D341Med (cell line): ENCODE results near the gene CYP19A1.

Experiments used
- DNase-seq: peaks from one replicate; pipeline ENCODE4 v3.0.0; 2012; ENCODE audit warnings: low spot score

The CYP19A1 gene

DNA sequence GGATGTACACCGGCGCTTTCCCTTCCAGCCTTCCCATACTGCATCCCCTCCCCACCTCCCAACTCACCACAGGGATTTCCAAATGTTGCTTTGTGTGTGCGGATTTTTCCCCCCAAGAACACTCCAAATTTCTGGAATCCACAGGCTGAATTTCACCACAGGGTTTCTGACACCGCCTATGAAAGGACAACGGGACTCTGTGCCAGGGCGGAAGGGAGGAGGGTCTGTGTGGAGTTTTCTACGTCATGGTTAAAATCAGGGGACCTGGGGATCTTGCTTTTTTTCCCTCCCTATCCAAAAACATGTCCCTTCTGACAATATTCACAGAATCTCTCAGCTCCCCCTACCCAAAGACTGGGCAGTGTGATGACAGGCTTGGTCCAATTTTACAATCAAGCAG is 14.6 kb downstream of the CYP19A1 start:
- DNase-seq, result no peak

GRCh38 chr15:51322621-51323296 is 15.6 kb downstream of the CYP19A1 start:
- no peak for DNase-seq

DNA sequence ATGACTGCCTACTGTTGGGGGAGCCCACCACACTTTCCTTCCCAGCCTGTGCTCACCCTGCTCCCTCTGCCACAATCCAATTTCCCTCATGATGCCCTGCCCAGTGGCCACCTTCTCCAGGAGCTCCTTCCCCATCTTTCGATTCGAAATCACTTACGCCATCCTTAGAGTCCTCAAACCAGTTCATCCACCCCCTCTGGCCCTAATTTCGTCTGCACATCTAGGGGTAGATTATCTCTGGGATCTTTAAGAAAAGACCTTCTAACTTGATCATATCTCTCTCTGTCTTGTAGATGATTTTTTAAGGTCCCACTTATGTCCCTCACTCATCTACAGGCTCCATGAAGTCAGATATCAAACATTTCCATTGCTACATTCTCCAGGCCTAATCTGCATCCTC is 17.1 kb downstream of the CYP19A1 start:
- no peak for DNase-seq

DNA sequence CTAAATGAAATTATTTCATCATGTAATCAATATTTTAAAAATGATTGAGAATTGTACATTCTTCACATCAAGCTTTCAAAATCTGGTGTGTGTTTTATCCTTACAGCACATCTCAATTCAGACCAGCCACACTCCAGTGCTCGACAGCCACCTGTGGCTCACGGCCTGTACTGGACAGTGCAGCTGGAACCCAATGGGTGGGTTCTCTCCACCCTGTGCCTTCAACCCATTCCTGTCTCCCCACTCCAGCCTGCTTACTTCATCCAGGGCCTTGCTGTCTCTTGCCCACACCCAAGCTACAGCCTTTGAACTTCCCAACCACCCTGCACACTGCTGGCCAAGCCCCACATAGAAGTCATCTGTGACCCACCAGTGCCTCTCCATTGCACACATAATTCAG is 17.6 kb downstream of the CYP19A1 start:
- no peak for DNase-seq

GRCh38 chr15:51319539-51319938 is 18.9 kb downstream of the CYP19A1 start:
- DNase-seq, result no peak

DNA sequence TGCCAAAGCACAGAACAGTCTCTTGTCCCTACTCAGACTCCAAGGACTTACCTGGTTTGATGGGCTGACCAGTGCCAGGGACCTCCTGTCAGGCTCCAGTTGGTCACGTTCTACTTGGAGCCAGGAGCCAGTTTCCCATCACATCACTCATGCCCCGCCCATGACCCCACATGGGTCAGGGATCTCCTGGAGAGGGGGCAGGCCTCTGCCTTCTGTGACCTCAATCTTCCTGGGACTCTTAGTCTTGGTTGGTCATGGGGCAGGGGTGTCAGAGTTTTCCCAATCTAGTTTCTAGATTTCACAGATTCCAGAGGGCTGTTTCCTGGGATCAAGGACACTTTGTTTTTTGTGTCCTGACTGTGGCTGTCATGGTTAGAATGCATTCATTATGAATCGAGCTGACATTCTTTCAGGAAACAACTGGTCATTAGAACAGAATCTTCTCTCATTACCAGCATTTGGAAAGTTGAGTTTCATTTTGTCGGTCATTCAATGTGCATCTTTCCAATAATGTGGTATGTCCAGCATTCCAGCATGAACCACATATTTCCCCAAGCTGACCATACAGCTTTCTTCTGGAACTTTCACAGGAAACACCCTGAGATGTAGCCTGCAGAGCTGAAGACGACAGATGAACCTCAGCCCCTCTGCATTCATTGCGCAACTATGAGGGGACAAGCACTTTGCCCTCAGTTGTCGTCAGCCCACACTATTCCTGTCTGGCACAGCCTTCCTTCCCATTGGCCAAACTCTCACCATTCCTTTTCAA is 19.8 kb downstream of the CYP19A1 start:
- no peak for DNase-seq

- no peak for DNase-seq
Observed at GRCh38 chr15:51316636-51317035, 21.8 kb downstream of the CYP19A1 start.

GRCh38 chr15:51315726-51316125 is 22.7 kb downstream of the CYP19A1 start:
- no peak for DNase-seq

DNA sequence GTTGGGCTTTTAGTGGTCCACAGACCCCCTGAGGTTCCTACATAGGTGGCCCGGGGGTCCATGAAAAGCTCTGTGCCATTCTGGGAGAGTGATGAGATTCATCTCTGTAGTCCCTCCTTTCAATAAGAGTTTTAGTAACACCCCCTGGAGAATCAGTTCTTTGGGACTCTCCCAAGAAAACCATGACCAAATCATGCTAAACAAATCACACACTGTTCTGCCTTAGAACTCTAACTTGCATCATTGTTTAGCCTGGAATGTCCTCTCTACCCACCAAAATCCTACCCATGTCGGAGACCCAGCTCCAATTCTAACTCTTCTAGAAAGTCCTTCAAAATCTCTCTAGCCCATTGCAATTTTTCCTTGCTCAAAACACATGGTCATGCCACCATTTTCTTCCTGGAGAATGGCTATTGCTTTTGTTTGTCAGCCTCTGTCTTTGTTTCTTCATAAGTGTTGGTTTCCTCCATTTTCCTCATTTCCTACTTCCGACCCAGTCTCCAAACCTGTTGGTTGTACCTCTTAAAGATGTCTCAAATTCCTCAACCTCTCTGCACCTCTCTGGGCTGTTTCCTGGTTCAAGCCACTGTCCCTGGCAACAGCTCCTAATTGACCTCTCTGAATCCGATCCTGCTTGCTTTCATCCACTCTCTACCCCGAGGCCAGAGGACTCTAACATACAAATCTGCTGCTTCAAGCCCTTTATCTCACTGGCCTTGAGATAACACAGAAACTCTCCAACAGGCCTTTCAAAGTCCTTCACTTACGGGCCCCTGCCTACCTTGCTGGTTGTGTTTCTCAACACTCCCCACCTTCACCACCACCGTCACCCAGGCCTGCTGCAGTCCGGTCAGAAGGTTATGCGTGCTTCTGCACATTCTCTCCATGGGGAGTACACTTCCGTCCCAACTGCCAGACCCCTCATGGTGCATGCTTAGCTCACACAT is 23.7 kb downstream of the CYP19A1 start:
- no peak for DNase-seq

- DNase-seq, result no peak
Observed at GRCh38 chr15:51313644-51314280, 24.6 kb downstream of the CYP19A1 start.

DNA sequence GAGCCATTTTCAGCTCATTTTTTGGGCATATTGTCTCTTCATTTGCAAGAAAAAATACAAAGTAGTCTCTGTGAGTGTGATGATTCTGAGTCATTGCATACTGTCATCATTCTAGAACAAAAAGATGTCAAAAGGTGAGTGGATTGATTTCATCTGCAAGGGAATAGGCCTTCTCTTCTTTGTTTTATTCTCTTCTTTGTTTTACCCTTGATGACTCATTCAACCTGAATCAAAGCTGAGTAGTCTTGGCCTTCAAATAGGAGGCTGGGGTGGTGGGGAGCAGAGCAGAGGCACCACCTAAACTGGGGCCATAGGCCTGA is 25.4 kb downstream of the CYP19A1 start:
- DNase-seq, result no peak

DNA sequence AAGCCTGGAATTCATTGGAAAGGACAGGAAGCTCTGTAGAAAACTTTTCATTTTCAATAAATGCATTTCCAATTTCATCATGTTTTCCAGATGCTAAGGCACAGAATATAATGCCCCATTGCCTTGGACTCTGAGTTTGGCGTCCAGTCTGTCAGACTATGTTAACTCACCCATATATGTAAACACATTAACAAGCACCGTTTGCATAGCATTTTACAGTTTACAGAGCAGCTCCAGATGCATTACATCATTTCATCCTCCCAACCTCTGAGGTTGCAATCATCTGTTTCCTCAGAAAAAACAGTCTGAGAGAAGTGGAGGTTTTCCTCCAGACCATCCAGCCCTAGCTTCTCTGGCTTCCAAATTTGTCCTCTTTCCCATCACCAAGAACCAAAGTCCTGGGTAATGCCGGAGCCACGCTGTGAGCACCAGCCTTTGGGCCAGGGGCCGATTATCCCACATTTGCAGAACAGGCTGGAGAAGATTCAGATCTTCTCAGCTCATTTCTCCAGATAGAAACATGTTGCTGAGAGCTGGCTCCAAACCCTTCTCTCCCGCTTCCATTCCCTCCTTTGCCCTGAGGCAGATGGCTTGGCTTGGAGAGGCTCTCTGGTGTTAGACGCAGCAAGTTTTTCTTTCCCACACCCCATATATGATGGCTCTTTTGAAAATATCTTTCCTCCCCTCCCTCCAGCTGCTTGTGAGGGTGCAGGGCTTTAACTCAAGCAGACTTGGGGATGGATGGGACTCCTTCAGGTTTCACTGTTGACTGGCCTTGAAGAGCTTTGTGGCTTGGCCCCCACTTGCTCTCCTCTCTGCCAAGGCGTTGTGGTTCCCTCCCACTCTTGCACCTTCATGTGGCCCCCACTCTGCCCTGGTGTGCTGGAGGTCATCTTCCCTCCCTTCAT is 26.0 kb downstream of the CYP19A1 start:
- no peak for DNase-seq

GRCh38 chr15:51311510-51311909 is 26.9 kb downstream of the CYP19A1 start:
- no peak for DNase-seq

GRCh38 chr15:51310064-51310463 is 28.3 kb downstream of the CYP19A1 start:
- DNase-seq, result no peak

- no peak for DNase-seq
Observed at GRCh38 chr15:51307811-51308210, 30.6 kb downstream of the CYP19A1 start.

DNA sequence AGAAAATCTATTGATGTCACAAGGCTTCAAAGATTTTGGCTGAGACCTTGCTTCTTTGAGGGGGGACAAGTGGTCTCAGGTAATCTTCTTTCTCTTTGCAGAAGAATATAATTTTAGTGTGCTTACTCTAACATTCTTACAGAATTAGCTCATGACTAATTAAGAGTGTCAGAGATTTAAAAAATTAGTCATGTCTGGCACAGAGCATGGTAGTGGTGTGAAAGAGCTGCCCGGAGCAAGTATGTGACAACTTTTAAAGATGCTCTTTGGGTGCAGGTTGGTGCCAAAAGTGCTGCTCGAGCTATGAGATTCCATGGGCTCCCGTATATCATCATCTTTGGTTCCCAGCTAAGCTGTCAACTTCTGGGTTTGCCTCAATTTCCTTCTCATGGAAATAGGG is 31.1 kb downstream of the CYP19A1 start:
- no peak for DNase-seq

DNA sequence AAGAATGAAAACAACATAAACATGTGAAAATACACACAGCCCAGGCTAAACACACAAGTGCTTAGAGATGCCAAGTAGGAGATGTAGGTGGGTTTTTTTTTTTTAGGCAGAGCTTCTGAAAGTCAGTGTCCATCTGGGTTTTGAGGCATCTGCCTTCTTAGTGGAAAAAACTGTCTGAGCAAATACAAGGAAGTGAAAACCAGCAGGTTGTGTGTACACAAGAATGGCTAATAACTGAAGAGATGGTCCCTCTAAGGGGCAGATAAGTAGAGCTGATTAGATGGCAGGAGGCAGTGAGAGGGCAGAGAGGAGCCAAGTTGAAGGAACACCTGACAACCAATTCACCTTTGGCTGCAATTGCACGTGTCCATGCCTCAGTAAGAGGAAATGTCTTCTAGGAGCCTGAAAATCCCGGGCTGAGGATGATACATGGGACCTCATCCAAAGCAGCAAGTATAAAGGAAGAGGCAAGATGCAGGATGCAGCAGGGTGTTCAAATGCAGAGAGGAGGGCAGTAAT is 34.9 kb downstream of the CYP19A1 start:
- DNase-seq, result no peak

DNA sequence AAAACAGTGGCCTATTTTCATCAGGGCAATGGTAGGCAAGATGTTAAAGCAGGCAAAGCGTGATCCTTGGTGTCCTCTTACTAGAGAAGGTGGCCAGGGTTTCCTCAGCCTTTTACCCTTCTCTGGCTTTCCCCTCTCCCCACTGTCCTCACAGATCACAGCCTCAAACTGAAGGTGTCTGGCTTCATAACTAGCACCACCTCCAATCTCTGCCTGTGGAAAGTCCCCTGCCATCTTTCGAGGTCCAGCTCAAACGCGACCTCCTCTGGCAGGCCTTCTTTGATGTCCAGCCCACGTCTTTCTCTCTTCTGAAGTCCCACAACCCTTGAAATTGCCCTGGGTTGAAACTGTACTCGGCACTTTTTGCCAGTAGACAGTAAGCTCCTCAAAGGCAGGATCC is 35.9 kb downstream of the CYP19A1 start:
- no peak for DNase-seq

- no peak for DNase-seq
Observed at GRCh38 chr15:51299187-51300015, 39.0 kb downstream of the CYP19A1 start.

- DNase-seq, result no peak
Observed at GRCh38 chr15:51298620-51299019, 39.8 kb downstream of the CYP19A1 start.
